HEK293 (cell line): ENCODE data around the gene STX5.

Experiments used
- KLF9 ChIP-seq: fragments of 450-650 bp; formaldehyde crosslinking; IDR thresholded peaks from 2 replicates; pipeline ENCODE4 v1.5.1; 2016; ENCODE audit warnings: missing biosample characterization, missing genetic modification characterization, low read depth
- MZF1 ChIP-seq: fragments of 450-650 bp; formaldehyde crosslinking; IDR thresholded peaks from 2 replicates; pipeline ENCODE4 v1.5.1; 2017; ENCODE audit warnings: missing biosample characterization, missing genetic modification characterization, borderline replicate concordance
- OSR2 ChIP-seq: fragments of 450-650 bp; formaldehyde crosslinking; IDR thresholded peaks from 2 replicates; pipeline ENCODE4 v1.5.1; 2016; ENCODE audit warnings: missing biosample characterization, missing genetic modification characterization
- SP2 ChIP-seq: fragments of 450-650 bp; formaldehyde crosslinking; IDR thresholded peaks from 2 replicates; pipeline ENCODE4 v1.5.1; 2016; ENCODE audit warnings: missing biosample characterization, missing genetic modification characterization
- TCF7L2 ChIP-seq: IDR thresholded peaks from 2 replicates; pipeline ENCODE4 v1.6.1; 2011; ENCODE audit warnings: low read depth, mild to moderate bottlenecking, inconsistent platforms, low read length, moderate library complexity, borderline replicate concordance
- WT1 ChIP-seq: fragments of 450-650 bp; formaldehyde crosslinking; IDR thresholded peaks from 2 replicates; pipeline ENCODE4 v1.5.1; 2016; ENCODE audit warnings: missing biosample characterization, missing genetic modification characterization
- ZBTB21 ChIP-seq: fragments of 450-650 bp; formaldehyde crosslinking; IDR thresholded peaks from 2 replicates; pipeline ENCODE4 v1.5.1; 2017; ENCODE audit warnings: missing biosample characterization, missing genetic modification characterization
- ZBTB48 ChIP-seq: fragments of 450-650 bp; formaldehyde crosslinking; IDR thresholded peaks from 2 replicates; pipeline ENCODE4 v1.5.1; 2016; ENCODE audit warnings: missing biosample characterization, missing genetic modification characterization
- ZFP3 ChIP-seq: fragments of 450-650 bp; formaldehyde crosslinking; IDR thresholded peaks from 2 replicates; pipeline ENCODE4 v1.5.1; 2016; ENCODE audit warnings: low read depth, missing biosample characterization, missing genetic modification characterization
- ZNF10 ChIP-seq: fragments of 450-650 bp; formaldehyde crosslinking; IDR thresholded peaks from 2 replicates; pipeline ENCODE4 v1.5.1; 2017; ENCODE audit warnings: missing biosample characterization, missing genetic modification characterization
- ZNF132 ChIP-seq: fragments of 450-650 bp; formaldehyde crosslinking; IDR thresholded peaks from 2 replicates; pipeline ENCODE4 v1.5.1; 2017; ENCODE audit warnings: missing biosample characterization, missing genetic modification characterization, borderline replicate concordance
- ZNF140 ChIP-seq: fragments of 450-650 bp; formaldehyde crosslinking; IDR thresholded peaks from 2 replicates; pipeline ENCODE4 v1.5.1; 2016; ENCODE audit warnings: missing biosample characterization, missing genetic modification characterization
- ZNF175 ChIP-seq: fragments of 450-650 bp; formaldehyde crosslinking; IDR thresholded peaks from 2 replicates; pipeline ENCODE4 v1.5.1; 2016; ENCODE audit warnings: missing biosample characterization, missing genetic modification characterization
- ZNF223 ChIP-seq: fragments of 450-650 bp; formaldehyde crosslinking; IDR thresholded peaks from 2 replicates; pipeline ENCODE4 v1.5.1; 2016; ENCODE audit warnings: missing biosample characterization, missing genetic modification characterization
- ZNF302 ChIP-seq: fragments of 450-650 bp; formaldehyde crosslinking; IDR thresholded peaks from 2 replicates; pipeline ENCODE4 v1.5.1; 2016; ENCODE audit warnings: missing biosample characterization, missing genetic modification characterization, low read depth
- ZNF311 ChIP-seq: fragments of 450-650 bp; formaldehyde crosslinking; IDR thresholded peaks from 2 replicates; pipeline ENCODE4 v1.5.1; 2017; ENCODE audit warnings: missing biosample characterization, missing genetic modification characterization, borderline replicate concordance
- ZNF366 ChIP-seq: fragments of 450-650 bp; formaldehyde crosslinking; conservative IDR thresholded peaks from 2 replicates; pipeline ENCODE4 v1.5.1; 2016; ENCODE audit warnings: missing biosample characterization, missing genetic modification characterization
- ZNF394 ChIP-seq: fragments of 450-650 bp; formaldehyde crosslinking; IDR thresholded peaks from 2 replicates; pipeline ENCODE4 v1.5.1; 2016; ENCODE audit warnings: missing biosample characterization, missing genetic modification characterization, mild to moderate bottlenecking, moderate library complexity, borderline replicate concordance
- ZNF416 ChIP-seq: fragments of 450-650 bp; formaldehyde crosslinking; IDR thresholded peaks from 2 replicates; pipeline ENCODE4 v1.5.1; 2016; ENCODE audit warnings: missing biosample characterization, missing genetic modification characterization
- ZNF544 ChIP-seq: fragments of 450-650 bp; formaldehyde crosslinking; IDR thresholded peaks from 2 replicates; pipeline ENCODE4 v1.5.0; 2017; ENCODE audit warnings: missing biosample characterization, missing genetic modification characterization
- ZNF658 ChIP-seq: fragments of 450-650 bp; formaldehyde crosslinking; IDR thresholded peaks from 2 replicates; pipeline ENCODE4; 2016; ENCODE audit warnings: missing biosample characterization, missing genetic modification characterization
- ZNF777 ChIP-seq: fragments of 450-650 bp; formaldehyde crosslinking; IDR thresholded peaks from 2 replicates; pipeline ENCODE4 v1.5.1; 2017; ENCODE audit warnings: missing biosample characterization, missing genetic modification characterization, borderline replicate concordance
- ZNF791 ChIP-seq: fragments of 450-650 bp; formaldehyde crosslinking; IDR thresholded peaks from 2 replicates; pipeline ENCODE4 v1.5.1; 2016; ENCODE audit warnings: missing biosample characterization, missing genetic modification characterization
- ZNF843 ChIP-seq: fragments of 450-650 bp; formaldehyde crosslinking; IDR thresholded peaks from 2 replicates; pipeline ENCODE4 v1.5.1; 2016; ENCODE audit warnings: missing biosample characterization, missing genetic modification characterization
- ZXDB ChIP-seq: fragments of 450-650 bp; formaldehyde crosslinking; IDR thresholded peaks from 2 replicates; pipeline ENCODE4 v1.5.1; 2016; ENCODE audit warnings: missing biosample characterization, missing genetic modification characterization
- TF ChIP-seq, protein P1 (sequence below): fragments of 450-650 bp; formaldehyde crosslinking; IDR thresholded peaks from 2 replicates; pipeline ENCODE4 v1.5.1; 2017; ENCODE audit warnings: missing biosample characterization, missing genetic modification characterization
- TF ChIP-seq, protein P2 (sequence below): fragments of 450-650 bp; formaldehyde crosslinking; IDR thresholded peaks from 2 replicates; pipeline ENCODE4; 2016; ENCODE audit warnings: missing biosample characterization, missing genetic modification characterization
- TF ChIP-seq, protein P3 (sequence below): fragments of 450-650 bp; formaldehyde crosslinking; IDR thresholded peaks from 2 replicates; pipeline ENCODE4 v1.5.1; 2016; ENCODE audit warnings: missing biosample characterization, missing genetic modification characterization
- TF ChIP-seq, protein P4 (sequence below): fragments of 450-650 bp; formaldehyde crosslinking; IDR thresholded peaks from 2 replicates; pipeline ENCODE4 v1.5.1; 2017; ENCODE audit warnings: missing biosample characterization, missing genetic modification characterization
- TF ChIP-seq, protein P5 (sequence below): fragments of 450-650 bp; formaldehyde crosslinking; IDR thresholded peaks from 2 replicates; pipeline ENCODE4 v1.5.1; 2016; ENCODE audit warnings: missing biosample characterization, missing genetic modification characterization
- TF ChIP-seq, protein P6 (sequence below): fragments of 450-650 bp; formaldehyde crosslinking; IDR thresholded peaks from 2 replicates; pipeline ENCODE4 v1.5.1; 2016; ENCODE audit warnings: missing biosample characterization, missing genetic modification characterization

STX5 gene

DNA sequence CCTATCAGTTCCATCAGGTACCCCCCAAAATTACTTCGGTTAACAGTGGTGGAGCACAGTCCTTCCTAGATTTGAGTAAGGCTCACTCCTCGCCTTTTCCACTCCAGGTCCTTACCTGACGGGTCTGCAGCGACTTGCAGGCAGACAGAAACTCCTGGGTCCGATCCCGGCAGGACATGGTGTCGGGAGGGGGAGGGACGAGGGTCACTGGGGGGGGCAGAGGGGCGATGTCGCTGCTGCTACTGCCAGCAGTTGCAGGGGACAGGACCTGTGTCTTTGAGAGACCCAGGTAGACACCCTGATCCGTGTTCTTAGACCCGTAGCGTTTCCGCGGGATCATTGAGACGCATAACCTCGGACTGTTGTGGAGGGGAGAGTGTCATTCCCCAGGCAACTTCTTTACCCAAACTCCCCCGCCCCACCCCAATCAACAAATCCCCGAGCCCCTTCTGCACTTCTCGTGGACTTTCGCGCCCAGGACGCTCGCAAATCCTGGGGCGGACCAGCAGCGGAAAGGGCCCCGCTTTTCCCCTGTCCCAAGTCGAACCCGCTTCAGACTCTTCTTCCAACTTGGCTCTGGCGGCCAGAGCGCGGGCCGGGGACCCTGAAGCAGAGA lies 839 bp downstream of the STX5 start (continued):
- TF ChIP-seq, protein P1, sequence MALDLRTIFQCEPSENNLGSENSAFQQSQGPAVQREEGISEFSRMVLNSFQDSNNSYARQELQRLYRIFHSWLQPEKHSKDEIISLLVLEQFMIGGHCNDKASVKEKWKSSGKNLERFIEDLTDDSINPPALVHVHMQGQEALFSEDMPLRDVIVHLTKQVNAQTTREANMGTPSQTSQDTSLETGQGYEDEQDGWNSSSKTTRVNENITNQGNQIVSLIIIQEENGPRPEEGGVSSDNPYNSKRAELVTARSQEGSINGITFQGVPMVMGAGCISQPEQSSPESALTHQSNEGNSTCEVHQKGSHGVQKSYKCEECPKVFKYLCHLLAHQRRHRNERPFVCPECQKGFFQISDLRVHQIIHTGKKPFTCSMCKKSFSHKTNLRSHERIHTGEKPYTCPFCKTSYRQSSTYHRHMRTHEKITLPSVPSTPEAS, result no peak
- no peak for TF ChIP-seq SP2 (tag by site-specific recombination)
- TF ChIP-seq ZNF658 (tag by site-specific recombination), result no peak
- no peak for TF ChIP-seq TCF7L2
- TF ChIP-seq ZNF366 (tag by site-specific recombination), result no peak
- TF ChIP-seq, protein P2, sequence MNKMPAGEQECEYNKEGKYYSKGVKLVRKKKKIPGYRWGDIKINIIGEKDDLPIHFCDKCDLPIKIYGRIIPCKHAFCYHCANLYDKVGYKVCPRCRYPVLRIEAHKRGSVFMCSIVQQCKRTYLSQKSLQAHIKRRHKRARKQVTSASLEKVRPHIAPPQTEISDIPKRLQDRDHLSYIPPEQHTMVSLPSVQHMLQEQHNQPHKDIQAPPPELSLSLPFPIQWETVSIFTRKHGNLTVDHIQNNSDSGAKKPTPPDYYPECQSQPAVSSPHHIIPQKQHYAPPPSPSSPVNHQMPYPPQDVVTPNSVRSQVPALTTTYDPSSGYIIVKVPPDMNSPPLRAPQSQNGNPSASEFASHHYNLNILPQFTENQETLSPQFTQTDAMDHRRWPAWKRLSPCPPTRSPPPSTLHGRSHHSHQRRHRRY, result no peak
- no peak for TF ChIP-seq KLF9 (tag by site-specific recombination)
- TF ChIP-seq, protein P3, sequence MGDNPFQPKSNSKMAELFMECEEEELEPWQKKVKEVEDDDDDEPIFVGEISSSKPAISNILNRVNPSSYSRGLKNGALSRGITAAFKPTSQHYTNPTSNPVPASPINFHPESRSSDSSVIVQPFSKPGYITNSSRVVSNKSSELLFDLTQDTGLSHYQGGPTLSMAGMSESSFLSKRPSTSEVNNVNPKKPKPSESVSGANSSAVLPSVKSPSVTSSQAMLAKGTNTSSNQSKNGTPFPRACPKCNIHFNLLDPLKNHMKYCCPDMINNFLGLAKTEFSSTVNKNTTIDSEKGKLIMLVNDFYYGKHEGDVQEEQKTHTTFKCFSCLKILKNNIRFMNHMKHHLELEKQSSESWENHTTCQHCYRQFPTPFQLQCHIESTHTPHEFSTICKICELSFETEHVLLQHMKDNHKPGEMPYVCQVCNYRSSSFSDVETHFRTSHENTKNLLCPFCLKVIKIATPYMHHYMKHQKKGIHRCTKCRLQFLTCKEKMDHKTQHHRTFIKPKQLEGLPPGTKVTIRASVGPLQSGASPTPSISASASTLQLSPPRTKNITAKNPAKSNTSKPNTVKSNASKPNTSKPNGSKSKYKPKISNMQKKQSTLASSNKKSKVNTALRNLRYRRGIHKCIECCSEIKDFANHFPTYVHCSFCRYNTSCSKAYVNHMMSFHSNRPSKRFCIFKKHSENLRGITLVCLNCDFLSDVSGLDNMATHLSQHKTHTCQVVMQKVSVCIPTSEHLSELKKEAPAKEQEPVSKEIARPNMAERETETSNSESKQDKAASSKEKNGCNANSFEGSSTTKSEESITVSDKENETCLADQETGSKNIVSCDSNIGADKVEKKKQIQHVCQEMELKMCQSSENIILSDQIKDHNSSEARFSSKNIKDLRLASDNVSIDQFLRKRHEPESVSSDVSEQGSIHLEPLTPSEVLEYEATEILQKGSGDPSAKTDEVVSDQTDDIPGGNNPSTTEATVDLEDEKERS, result no peak
- TF ChIP-seq ZXDB (tag by site-specific recombination), result no peak
- no peak for TF ChIP-seq ZNF140 (tag by site-specific recombination)
- no peak for TF ChIP-seq ZNF791 (tag by site-specific recombination)
- TF ChIP-seq, protein P4, sequence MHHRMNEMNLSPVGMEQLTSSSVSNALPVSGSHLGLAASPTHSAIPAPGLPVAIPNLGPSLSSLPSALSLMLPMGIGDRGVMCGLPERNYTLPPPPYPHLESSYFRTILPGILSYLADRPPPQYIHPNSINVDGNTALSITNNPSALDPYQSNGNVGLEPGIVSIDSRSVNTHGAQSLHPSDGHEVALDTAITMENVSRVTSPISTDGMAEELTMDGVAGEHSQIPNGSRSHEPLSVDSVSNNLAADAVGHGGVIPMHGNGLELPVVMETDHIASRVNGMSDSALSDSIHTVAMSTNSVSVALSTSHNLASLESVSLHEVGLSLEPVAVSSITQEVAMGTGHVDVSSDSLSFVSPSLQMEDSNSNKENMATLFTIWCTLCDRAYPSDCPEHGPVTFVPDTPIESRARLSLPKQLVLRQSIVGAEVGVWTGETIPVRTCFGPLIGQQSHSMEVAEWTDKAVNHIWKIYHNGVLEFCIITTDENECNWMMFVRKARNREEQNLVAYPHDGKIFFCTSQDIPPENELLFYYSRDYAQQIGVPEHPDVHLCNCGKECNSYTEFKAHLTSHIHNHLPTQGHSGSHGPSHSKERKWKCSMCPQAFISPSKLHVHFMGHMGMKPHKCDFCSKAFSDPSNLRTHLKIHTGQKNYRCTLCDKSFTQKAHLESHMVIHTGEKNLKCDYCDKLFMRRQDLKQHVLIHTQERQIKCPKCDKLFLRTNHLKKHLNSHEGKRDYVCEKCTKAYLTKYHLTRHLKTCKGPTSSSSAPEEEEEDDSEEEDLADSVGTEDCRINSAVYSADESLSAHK, result no peak
- TF ChIP-seq WT1 (tag by site-specific recombination), result no peak
- TF ChIP-seq, protein P5, sequence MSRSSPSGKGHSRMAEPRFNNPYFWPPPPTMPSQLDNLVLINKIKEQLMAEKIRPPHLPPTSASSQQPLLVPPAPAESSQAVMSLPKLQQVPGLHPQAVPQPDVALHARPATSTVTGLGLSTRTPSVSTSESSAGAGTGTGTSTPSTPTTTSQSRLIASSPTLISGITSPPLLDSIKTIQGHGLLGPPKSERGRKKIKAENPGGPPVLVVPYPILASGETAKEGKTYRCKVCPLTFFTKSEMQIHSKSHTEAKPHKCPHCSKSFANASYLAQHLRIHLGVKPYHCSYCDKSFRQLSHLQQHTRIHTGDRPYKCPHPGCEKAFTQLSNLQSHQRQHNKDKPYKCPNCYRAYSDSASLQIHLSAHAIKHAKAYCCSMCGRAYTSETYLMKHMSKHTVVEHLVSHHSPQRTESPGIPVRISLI (tag by site-specific recombination), result no peak
- TF ChIP-seq ZNF175 (tag by site-specific recombination), result no peak
- TF ChIP-seq ZNF311 (tag by site-specific recombination), result no peak
- no peak for TF ChIP-seq ZNF394 (tag by site-specific recombination)
- TF ChIP-seq ZNF544 (tag by site-specific recombination), result no peak
- no peak for TF ChIP-seq OSR2 (tag by site-specific recombination)
- 0 out of 2 replicates have a peak, but pooled peaks have one; percentile 10 for TF ChIP-seq ZBTB21 (tag by site-specific recombination)
- no peak for TF ChIP-seq MZF1 (tag by site-specific recombination)
- peak; percentile 21; the same call in 1 of the 2 replicates for TF ChIP-seq ZNF843
- no peak; the same call in 1 of the 2 replicates for TF ChIP-seq ZBTB48 (tag by site-specific recombination)
- TF ChIP-seq ZNF777, result no peak; the same call in 1 of the 2 replicates
- TF ChIP-seq, protein P6, sequence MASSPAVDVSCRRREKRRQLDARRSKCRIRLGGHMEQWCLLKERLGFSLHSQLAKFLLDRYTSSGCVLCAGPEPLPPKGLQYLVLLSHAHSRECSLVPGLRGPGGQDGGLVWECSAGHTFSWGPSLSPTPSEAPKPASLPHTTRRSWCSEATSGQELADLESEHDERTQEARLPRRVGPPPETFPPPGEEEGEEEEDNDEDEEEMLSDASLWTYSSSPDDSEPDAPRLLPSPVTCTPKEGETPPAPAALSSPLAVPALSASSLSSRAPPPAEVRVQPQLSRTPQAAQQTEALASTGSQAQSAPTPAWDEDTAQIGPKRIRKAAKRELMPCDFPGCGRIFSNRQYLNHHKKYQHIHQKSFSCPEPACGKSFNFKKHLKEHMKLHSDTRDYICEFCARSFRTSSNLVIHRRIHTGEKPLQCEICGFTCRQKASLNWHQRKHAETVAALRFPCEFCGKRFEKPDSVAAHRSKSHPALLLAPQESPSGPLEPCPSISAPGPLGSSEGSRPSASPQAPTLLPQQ (tag by site-specific recombination), result no peak; the same call in none of the 2 replicates
- no peak for TF ChIP-seq ZNF302 (tag by site-specific recombination)
- no peak for TF ChIP-seq ZNF223
- no peak for TF ChIP-seq ZNF10 (tag by site-specific recombination)
- TF ChIP-seq ZNF132 (tag by site-specific recombination), result no peak
- no peak for TF ChIP-seq ZFP3 (tag by site-specific recombination)
- TF ChIP-seq ZNF416 (tag by site-specific recombination), result no peak
